Stomach (tissue), 9 donors: Measurements from ENCODE around the gene SDK2. TPM values are rescaled to one million over a fixed set of nuclear protein-coding genes. Genes with fewer than 3 reads are reported as not detected.

Source experiments
- DNase-seq, 2 donors: peaks; one replicate each; pipeline versions ENCODE4 v3.0.0 to v3.0.0-alpha.2; 2013 to 2019
- H3K27ac ChIP-seq, 5 donors: fragments of 200-600 bp in 4 of 5; sonication (generic) in 4 of 5; one replicate each; pipeline ENCODE4 v1.5.1; 2013 to 2019; ENCODE audit warnings: mild to moderate bottlenecking in 1 of 5, moderate library complexity in 1 of 5
- H3K27me3 ChIP-seq, 3 donors: fragments of 200-600 bp; sonication (generic); one replicate each; pipeline ENCODE4 v1.5.1; 2017 to 2019; ENCODE audit warnings: mixed run types in 1 of 3
- H3K36me3 ChIP-seq, 4 donors: fragments of 200-600 bp; sonication (generic); 1 replicate in 3 of 4; 2 replicates in 1 of 4; pipeline ENCODE4 v1.5.1; 2016 to 2019
- H3K4me1 ChIP-seq, 4 donors: fragments of 200-600 bp; sonication (generic); one replicate each; pipeline ENCODE4 v1.5.1; 2016 to 2019
- H3K4me3 ChIP-seq, 4 donors: fragments of 200-600 bp; sonication (generic) in 3 of 4; one replicate each; pipeline ENCODE4 v1.5.1; 2016 to 2019; ENCODE audit warnings: mild to moderate bottlenecking in 1 of 4
- H3K9me3 ChIP-seq, 4 donors: fragments of 200-600 bp; sonication (generic); one replicate each; pipeline ENCODE4 v1.5.1; 2016 to 2019
- CTCF ChIP-seq, 7 experiments: fragments of 450-650 bp in 4 of 7; fragments of 200-600 bp in 3 of 7; sonication (generic) in 3 of 7; IDR thresholded peaks; one replicate each; pipeline ENCODE4 v1.5.1; 2016 to 2019; ENCODE audit warnings: antibody characterized with exemption in 7 of 7, control low read depth in 2 of 7, mild to moderate bottlenecking in 1 of 7
- EP300 ChIP-seq: sonication (generic); formaldehyde crosslinking; IDR thresholded peaks from one replicate; pipeline ENCODE4 v1.6.1; 2017; ENCODE audit warnings: antibody characterized with exemption
- POLR2A ChIP-seq, 4 donors: fragments of 450-650 bp; IDR thresholded peaks; one replicate each; pipeline ENCODE4 v1.6.1; 2016; ENCODE audit warnings: antibody characterized with exemption in 4 of 4, control low read depth in 2 of 4, mild to moderate bottlenecking in 1 of 4, moderate library complexity in 1 of 4
- POLR2AphosphoS5 ChIP-seq, 3 donors: sonication (generic); formaldehyde crosslinking; IDR thresholded peaks; one replicate each; pipeline ENCODE4 v1.6.1; 2016; ENCODE audit warnings: antibody characterized with exemption in 3 of 3
- WGBS, 5 donors: extraction: QIAGEN DNeasy Blood & Tissue Kit in 3 of 5; methylation state at CpG; one replicate each; pipeline versions ENCODE4 v1.1.5 to v1.1.7; 2013 to 2018; 5-methylcytosine and 5-hydroxymethylcytosine counted together
- intact Hi-C: fragments of 100-400 bp; cut with DNase I; formaldehyde crosslinking; loops from one replicate; pipeline ENCODE4 v1.15.1; 2023; ENCODE audit warnings: low total_unique reads
- polyA plus RNA-seq, 3 donors: library from polyadenylated mRNA; stranded (reverse); fragments of 200-250 nt; gene quantifications; one replicate each; pipeline ENCODE4 v1.2.3, GENCODE V29; 2013
- total RNA-seq, 5 donors: library from RNA; depleted of rRNA; stranded (reverse); fragments of >200 nt; gene quantifications; one replicate each; pipeline versions ENCODE4 v1.1.0 to v1.2.3, GENCODE V29; 2014 to 2016
- donor health status: healthy with polysubstance abuse.
- donor health status: Bipolar disorder and iron deficiency.
- donor health status: healthy.

The SDK2 gene
- total and polyA plus RNA-seq, 8 donors: under 0.01 to 9.6 (median 0.44) TPM; not detected in 1

GRCh38 chr17:73542323-73542722, 101.9 kb downstream of the SDK2 start:
- no peak for DNase-seq
- no peaks in the 10 kb centered on the region for H3K9me3 ChIP-seq
- peaks cover 0 to 5% (median 0%) of the 10 kb centered on the region in 3 donors for H3K27me3 ChIP-seq
- H3K36me3 ChIP-seq: no peaks in the 10 kb centered on the region
- H3K27ac ChIP-seq: no peak overlapping the region
- TF ChIP-seq CTCF (IDR thresholded peaks at IDR 0.05) (no peak), POLR2AphosphoS5 (IDR thresholded peaks at IDR 0.05) (no peak), POLR2A (IDR thresholded peaks at IDR 0.05) (no peak), EP300 (no peak)
- intact Hi-C loops: no loop called here
- H3K4me3 ChIP-seq: no peak overlapping the region
- H3K4me1 ChIP-seq: no peaks in the 10 kb centered on the region
- 61 to 70% (median 67%) methylated on average over 6 to 9 of the region's 9 CpGs for WGBS, 5 donors

DNA sequence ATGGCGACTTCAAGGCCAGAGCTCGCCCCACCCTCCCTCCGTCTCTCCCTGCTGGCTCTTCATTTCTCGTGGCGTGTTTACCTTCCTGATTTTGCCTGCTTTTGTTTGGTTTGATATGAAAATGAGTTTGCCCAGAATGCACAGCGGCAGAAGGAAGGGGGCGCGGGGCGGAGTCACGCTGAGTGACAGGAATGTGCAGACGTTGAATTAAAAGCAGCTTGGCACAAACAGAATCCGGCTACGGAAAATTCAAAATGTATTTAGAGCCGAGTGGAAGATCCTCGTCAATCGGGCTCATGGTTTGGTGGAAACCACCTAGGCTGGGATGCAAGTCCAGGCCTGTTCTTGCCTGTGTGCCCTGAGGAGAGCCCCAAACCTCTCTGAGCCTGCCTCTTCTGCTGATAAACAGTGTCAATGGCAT, 102.7 kb downstream of the SDK2 start:
- H3K9me3 ChIP-seq: no peaks in the 10 kb centered on the region
- no peak for DNase-seq
- intact Hi-C loops: no loop called here
- peaks cover 0 to 13% (median 0%) of the 10 kb centered on the region in 3 donors for H3K27me3 ChIP-seq
- H3K36me3 ChIP-seq: no peaks in the 10 kb centered on the region
- TF ChIP-seq POLR2A (IDR thresholded peaks at IDR 0.05) (no peak), CTCF (IDR thresholded peaks at IDR 0.05) (no peak), EP300 (no peak), POLR2AphosphoS5 (IDR thresholded peaks at IDR 0.05) (no peak)
- no peak overlapping the region for H3K4me3 ChIP-seq
- WGBS, 5 donors: 65 to 76% (median 73%) methylated on average over 16 of the region's 16 CpGs
- H3K4me1 ChIP-seq: no peaks in the 10 kb centered on the region
- no peak overlapping the region for H3K27ac ChIP-seq

DNA sequence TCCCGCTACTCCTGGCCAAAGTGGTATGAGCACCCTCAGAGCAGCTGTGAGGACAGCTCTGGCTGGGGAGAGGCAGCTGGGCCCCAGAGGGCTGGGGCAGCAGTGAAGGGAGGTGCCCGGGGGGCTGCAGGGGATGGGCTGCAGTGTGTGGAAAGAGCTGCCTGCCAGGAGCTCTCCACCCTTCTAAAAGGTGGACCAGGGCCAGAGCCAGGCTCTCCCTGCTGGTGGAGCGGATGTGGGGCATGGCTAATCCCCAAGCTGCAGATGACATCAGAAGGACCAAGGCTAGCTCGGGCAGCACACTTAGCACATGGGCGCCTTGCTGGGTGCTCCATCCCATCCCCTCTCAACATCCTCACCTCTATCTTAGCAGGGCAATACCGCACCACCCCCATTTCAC, 103.1 kb downstream of the SDK2 start:
- H3K27me3 ChIP-seq: peaks cover 0 to 18% (median 0%) of the 10 kb centered on the region in 3 donors
- no peaks in the 10 kb centered on the region for H3K9me3 ChIP-seq
- no peaks in the 10 kb centered on the region for H3K4me1 ChIP-seq
- WGBS, 5 donors: 71 to 93% (median 78%) methylated on average over 4 to 6 of the region's 6 CpGs
- H3K36me3 ChIP-seq: no peaks in the 10 kb centered on the region
- intact Hi-C loops: no loop called here
- no peak overlapping the region for H3K27ac ChIP-seq
- no peak for TF ChIP-seq POLR2A (IDR thresholded peaks at IDR 0.05)
- no peak for TF ChIP-seq POLR2AphosphoS5 (IDR thresholded peaks at IDR 0.05)
- TF ChIP-seq EP300: no peak
- no peak for TF ChIP-seq CTCF (IDR thresholded peaks at IDR 0.05)
- no peak overlapping the region for H3K4me3 ChIP-seq
- no peak for DNase-seq

GRCh38 chr17:73539166-73539565, 105.1 kb downstream of the SDK2 start:
- no peaks in the 10 kb centered on the region for H3K36me3 ChIP-seq
- no peak for TF ChIP-seq EP300
- TF ChIP-seq POLR2A (IDR thresholded peaks at IDR 0.05): no peak
- no peak for DNase-seq
- H3K9me3 ChIP-seq: no peaks in the 10 kb centered on the region
- no peak overlapping the region for H3K27ac ChIP-seq
- H3K4me1 ChIP-seq: no peaks in the 10 kb centered on the region
- intact Hi-C loops: no loop called here
- WGBS, 5 donors: 27 to 43% (median 40%) methylated on average over 9 of the region's 9 CpGs
- H3K4me3 ChIP-seq: no peak overlapping the region
- peaks cover 0 to 18% (median 0%) of the 10 kb centered on the region in 3 donors for H3K27me3 ChIP-seq

DNA sequence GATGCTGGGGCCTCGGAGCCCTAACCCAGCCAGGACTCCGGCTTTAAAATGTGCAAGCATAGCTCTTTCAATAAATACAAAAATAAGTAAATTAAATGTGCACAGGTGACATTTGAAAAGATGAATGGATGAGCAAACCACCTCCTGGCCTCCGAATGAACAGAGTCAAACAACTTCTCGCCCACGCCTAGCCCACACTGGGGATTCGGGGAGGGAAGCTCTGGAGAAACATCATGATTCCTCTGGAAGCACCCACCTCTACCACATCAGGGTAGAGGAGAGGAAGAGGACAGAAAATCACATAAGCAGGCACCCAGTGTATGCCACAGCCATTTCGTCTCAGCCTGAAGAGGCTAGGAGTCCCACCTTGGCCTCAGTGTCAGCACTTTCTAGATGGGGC, 105.8 kb downstream of the SDK2 start:
- Histone ChIP-seq H3K4me1 (no peaks in the 10 kb centered on the region), H3K9me3 (no peaks in the 10 kb centered on the region), H3K27ac (no peak overlapping the region), H3K27me3 (peaks cover 0 to 25% (median 0%) of the 10 kb centered on the region in 3 donors), H3K4me3 (no peak overlapping the region), H3K36me3 (no peaks in the 10 kb centered on the region)
- intact Hi-C loops: no loop called here
- WGBS, 5 donors: 73 to 83% (median 80%) methylated on average over 7 of the region's 7 CpGs
- TF ChIP-seq POLR2A (IDR thresholded peaks at IDR 0.05): no peak
- no peak for TF ChIP-seq CTCF (IDR thresholded peaks at IDR 0.05)
- no peak for TF ChIP-seq EP300
- TF ChIP-seq POLR2AphosphoS5 (IDR thresholded peaks at IDR 0.05): no peak
- no peak for DNase-seq
